ENCODE data around the gene ADAMTSL1.

GRCh38 chr9:18889550-18889949 lies 415.6 kb downstream of the ADAMTSL1 start:
- TF ChIP-seq CTCF (conservative IDR thresholded peaks at IDR 0.05; ENCODE audit: low read length) (no peak), EZH2phosphoT487 (IDR thresholded peaks at IDR 0.05; ENCODE audit: borderline replicate concordance, low read depth, low read length) (no peak)
